Measurements from ENCODE around the gene PAX9. TPM values are rescaled to one million over a fixed set of nuclear protein-coding genes. Genes with fewer than 3 reads are reported as not detected.
A peak's percentile ranks its signal among the peaks of the same experiment; 100 is the strongest.

Gene PAX9
- total and polyA plus RNA-seq, 2 of the 13 experiments (the other 11 are each of a cell fraction or from before 2014, with no cell fraction given) = 0.03 TPM; not detected in 1

DNA sequence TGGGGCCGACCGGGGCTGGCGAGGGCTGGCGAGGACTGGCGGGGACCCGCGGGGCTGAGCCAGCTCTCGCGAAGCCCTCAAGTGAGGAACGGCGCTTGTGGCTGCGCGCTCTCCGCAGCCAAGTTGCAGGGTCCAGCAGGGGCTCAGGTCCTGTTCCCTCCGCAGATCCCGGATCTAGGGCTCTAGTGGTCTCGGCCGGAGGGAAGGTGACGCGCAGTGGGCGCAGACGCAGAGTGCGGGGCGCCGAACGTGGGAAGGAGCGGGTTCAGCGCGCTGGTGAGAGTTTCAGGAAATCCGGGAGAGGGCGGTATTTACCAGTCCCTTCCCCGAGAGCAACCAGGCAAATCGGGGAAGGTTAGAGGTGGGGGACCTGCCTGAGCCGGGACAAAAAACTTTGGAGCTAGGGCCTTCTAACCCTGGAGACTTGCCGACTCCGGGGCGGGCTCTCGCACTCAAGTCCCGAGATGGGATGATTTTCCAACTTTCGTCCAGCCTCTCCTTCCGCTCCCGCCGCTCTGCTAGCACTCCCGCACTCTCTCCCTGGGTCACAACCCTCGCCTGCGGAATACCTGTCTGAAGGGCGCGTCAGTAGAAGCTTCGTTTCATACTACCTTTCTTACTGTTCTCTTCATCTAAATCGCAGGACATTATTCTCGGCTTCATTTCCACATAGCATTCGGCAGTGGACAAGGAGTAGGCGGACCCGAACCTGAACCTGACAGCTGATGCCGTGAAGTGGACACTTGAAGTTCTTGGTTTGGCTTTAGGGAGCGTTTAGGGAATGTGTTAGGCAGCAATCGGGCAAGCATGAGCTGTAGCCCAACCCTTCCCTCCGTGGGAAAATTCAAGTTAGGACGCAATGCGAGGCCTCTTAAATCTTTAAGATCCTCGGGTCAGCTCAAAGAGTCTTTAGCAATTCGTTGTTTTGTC is 13.6 kb upstream of the PAX9 start (continued):
- TF ChIP-seq, protein P1, sequence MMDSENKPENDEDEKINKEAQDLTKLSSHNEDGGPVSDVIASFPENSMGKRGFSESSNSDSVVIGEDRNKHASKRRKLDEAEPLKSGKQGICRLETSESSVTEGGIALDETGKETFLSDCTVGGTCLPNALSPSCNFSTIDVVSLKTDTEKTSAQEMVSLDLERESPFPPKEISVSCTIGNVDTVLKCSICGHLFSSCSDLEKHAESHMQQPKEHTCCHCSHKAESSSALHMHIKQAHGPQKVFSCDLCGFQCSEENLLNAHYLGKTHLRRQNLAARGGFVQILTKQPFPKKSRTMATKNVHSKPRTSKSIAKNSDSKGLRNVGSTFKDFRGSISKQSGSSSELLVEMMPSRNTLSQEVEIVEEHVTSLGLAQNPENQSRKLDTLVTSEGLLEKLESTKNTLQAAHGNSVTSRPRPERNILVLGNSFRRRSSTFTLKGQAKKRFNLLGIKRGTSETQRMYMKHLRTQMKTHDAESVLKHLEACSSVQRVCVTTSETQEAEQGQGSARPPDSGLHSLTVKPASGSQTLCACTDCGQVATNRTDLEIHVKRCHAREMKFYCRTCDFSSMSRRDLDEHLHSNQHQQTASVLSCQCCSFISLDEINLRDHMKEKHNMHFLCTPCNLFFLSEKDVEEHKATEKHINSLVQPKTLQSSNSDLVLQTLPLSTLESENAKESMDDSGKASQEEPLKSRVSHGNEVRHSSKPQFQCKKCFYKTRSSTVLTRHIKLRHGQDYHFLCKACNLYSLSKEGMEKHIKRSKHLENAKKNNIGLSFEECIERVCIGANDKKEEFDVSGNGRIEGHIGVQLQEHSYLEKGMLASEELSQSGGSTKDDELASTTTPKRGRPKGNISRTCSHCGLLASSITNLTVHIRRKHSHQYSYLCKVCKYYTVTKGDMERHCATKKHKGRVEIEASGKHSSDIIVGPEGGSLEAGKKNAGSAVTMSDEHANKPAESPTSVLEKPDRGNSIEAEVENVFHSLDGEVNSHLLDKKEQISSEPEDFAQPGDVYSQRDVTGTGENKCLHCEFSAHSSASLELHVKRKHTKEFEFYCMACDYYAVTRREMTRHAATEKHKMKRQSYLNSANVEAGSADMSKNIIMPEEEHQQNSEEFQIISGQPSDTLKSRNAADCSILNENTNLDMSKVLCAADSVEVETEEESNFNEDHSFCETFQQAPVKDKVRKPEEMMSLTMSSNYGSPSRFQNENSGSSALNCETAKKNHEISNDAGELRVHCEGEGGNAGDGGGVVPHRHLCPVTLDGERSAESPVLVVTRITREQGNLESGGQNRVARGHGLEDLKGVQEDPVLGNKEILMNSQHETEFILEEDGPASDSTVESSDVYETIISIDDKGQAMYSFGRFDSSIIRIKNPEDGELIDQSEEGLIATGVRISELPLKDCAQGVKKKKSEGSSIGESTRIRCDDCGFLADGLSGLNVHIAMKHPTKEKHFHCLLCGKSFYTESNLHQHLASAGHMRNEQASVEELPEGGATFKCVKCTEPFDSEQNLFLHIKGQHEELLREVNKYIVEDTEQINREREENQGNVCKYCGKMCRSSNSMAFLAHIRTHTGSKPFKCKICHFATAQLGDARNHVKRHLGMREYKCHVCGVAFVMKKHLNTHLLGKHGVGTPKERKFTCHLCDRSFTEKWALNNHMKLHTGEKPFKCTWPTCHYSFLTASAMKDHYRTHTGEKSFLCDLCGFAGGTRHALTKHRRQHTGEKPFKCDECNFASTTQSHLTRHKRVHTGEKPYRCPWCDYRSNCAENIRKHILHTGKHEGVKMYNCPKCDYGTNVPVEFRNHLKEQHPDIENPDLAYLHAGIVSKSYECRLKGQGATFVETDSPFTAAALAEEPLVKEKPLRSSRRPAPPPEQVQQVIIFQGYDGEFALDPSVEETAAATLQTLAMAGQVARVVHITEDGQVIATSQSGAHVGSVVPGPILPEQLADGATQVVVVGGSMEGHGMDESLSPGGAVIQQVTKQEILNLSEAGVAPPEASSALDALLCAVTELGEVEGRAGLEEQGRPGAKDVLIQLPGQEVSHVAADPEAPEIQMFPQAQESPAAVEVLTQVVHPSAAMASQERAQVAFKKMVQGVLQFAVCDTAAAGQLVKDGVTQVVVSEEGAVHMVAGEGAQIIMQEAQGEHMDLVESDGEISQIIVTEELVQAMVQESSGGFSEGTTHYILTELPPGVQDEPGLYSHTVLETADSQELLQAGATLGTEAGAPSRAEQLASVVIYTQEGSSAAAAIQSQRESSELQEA (CRISPR knock-in tag; IDR thresholded peaks at IDR 0.05; ENCODE audit: not compliant biosample characterization) = no peak
- no peak for TF ChIP-seq ZNF432 (CRISPR knock-in tag; IDR thresholded peaks at IDR 0.05; ENCODE audit: borderline replicate concordance)
- TF ChIP-seq ZNF446 (CRISPR knock-in tag; IDR thresholded peaks at IDR 0.05) = no peak
- TF ChIP-seq ZNF550 (CRISPR knock-in tag; IDR thresholded peaks at IDR 0.05; ENCODE audit: borderline replicate concordance) = no peak
- no peak for TF ChIP-seq SRSF1 (optimal IDR thresholded peaks at IDR 0.05; ENCODE audit: low read depth, low read length)
- no peak for TF ChIP-seq ZSCAN30 (CRISPR knock-in tag; IDR thresholded peaks at IDR 0.05)
- no peak for TF ChIP-seq ZNF775 (CRISPR knock-in tag; IDR thresholded peaks at IDR 0.05; ENCODE audit: borderline replicate concordance)
- TF ChIP-seq ZBTB21 (CRISPR knock-in tag; IDR thresholded peaks at IDR 0.05) = no peak
- TF ChIP-seq BHLHE40 (IDR thresholded peaks at IDR 0.05; ENCODE audit: low read length) = no peak
- no peak for TF ChIP-seq RFX1 (IDR thresholded peaks at IDR 0.05)
- no peak for TF ChIP-seq ZC3H4 (CRISPR knock-in tag; IDR thresholded peaks at IDR 0.05; ENCODE audit: borderline replicate concordance)
- TF ChIP-seq ZIK1 (CRISPR knock-in tag; IDR thresholded peaks at IDR 0.05; ENCODE audit: borderline replicate concordance, low read depth) = 0 out of 2 replicates have a peak, but pooled peaks have one; percentile 43
- TF ChIP-seq, protein P2, sequence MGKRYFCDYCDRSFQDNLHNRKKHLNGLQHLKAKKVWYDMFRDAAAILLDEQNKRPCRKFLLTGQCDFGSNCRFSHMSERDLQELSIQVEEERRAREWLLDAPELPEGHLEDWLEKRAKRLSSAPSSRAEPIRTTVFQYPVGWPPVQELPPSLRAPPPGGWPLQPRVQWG (CRISPR knock-in tag; IDR thresholded peaks at IDR 0.05; ENCODE audit: borderline replicate concordance, low read depth) = no peak
- no peak for TF ChIP-seq PRPF4 (IDR thresholded peaks at IDR 0.05; ENCODE audit: low read depth, low read length, poor library complexity, severe bottlenecking)
- no peak for TF ChIP-seq KAT7 (CRISPR knock-in tag; IDR thresholded peaks at IDR 0.05; ENCODE audit: borderline replicate concordance)
- no peak for TF ChIP-seq ZNF891 (CRISPR knock-in tag; IDR thresholded peaks at IDR 0.05)
- no peak for TF ChIP-seq ZNF629 (CRISPR knock-in tag; conservative IDR thresholded peaks at IDR 0.05)
- peak; percentile 57; the same call in 1 of the 2 replicates for TF ChIP-seq MTA1 (CRISPR knock-in tag; IDR thresholded peaks at IDR 0.05; ENCODE audit: borderline replicate concordance)
- peak; percentile 65; the same call in 1 of the 2 replicates for TF ChIP-seq ZNF350 (CRISPR knock-in tag; IDR thresholded peaks at IDR 0.05; ENCODE audit: borderline replicate concordance, low read depth)
- TF ChIP-seq ZNF776 (CRISPR knock-in tag; IDR thresholded peaks at IDR 0.05) = peak; percentile 79; the same call in 1 of the 2 replicates
- TF ChIP-seq, protein P3, sequence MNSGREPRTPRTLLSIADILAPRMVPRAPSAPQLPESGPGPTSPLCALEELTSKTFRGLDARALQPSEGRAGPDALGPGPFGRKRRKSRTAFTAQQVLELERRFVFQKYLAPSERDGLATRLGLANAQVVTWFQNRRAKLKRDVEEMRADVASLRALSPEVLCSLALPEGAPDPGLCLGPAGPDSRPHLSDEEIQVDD (CRISPR knock-in tag; IDR thresholded peaks at IDR 0.05; ENCODE audit: borderline replicate concordance) = peak; percentile 79; the same call in 1 of the 2 replicates

Data from HepG2 (cell line).